Kidney epithelial cell (primary cell): ENCODE measurements around the gene ACP1. TPM values are rescaled to one million over a fixed set of nuclear protein-coding genes. Genes with fewer than 3 reads are reported as not detected.

ENCODE experiments used
- DNase-seq: peaks from one replicate; pipeline ENCODE4 v3.0.0-alpha.2; 2010; ENCODE audit warnings: low read depth
- H3K27me3 ChIP-seq: 2 replicates; pipeline ENCODE4 v1.6.0; 2011; ENCODE audit warnings: low read length; ENCODE audit not compliant: control insufficient read depth, insufficient read depth
- H3K36me3 ChIP-seq: 2 replicates; pipeline ENCODE4 v1.5.1; 2011; ENCODE audit warnings: low read length; ENCODE audit not compliant: control insufficient read depth, insufficient read depth
- H3K4me3 ChIP-seq: 2 replicates; pipeline ENCODE4 v1.5.1; 2011; ENCODE audit warnings: low read depth, mild to moderate bottlenecking, control low read depth, low read length
- CTCF ChIP-seq: IDR thresholded peaks from 2 replicates; pipeline ENCODE4 v1.5.1; 2011; ENCODE audit warnings: mild to moderate bottlenecking, moderate library complexity, low read length, control low read depth, inconsistent platforms; ENCODE audit not compliant: insufficient read depth, poor library complexity, severe bottlenecking
- total RNA-seq: library from RNA; depleted of rRNA; stranded (reverse); fragments of >200 nt; gene quantifications from 2 replicates; pipeline ENCODE4 v1.2.3, GENCODE V29; 2015

ACP1 gene
- total RNA-seq, 1 donor from 2014 or later: 120 TPM

- peaks cover 2% of the 10 kb centered on the region for H3K36me3 ChIP-seq
- H3K4me3 ChIP-seq: no peak overlapping the region
- no peak for DNase-seq
- H3K27me3 ChIP-seq: no peaks in the 10 kb centered on the region
- no peak for TF ChIP-seq CTCF
Measured at GRCh38 chr2:278927-279320, 14.2 kb downstream of the ACP1 start.

DNA sequence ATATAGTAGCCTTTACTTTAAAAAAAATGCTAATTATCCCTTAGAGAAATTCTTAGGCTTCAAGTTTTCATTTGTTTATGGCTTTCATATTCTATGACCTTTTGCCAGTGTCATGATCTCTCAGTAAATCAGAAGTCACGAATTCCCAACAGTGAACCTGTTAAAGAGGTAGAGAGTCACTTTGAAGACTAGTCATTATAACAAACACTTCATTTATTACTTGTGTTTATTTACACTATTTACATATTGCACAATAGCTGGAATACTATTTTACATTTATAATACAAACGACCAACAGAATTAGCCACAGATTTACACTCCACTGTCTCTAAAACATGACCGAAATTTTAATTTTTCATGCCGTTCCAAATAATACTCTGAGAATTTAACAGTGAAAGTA, 14.6 kb downstream of the ACP1 start:
- no peak for DNase-seq
- Histone ChIP-seq H3K4me3 (no peak overlapping the region), H3K27me3 (no peaks in the 10 kb centered on the region), H3K36me3 (peaks cover 2% of the 10 kb centered on the region)
- TF ChIP-seq CTCF: no peak

- peaks cover 2% of the 10 kb centered on the region for H3K36me3 ChIP-seq
- H3K27me3 ChIP-seq: no peaks in the 10 kb centered on the region
- DNase-seq: no peak
- no peak overlapping the region for H3K4me3 ChIP-seq
- TF ChIP-seq CTCF: no peak
Measured at GRCh38 chr2:279956-280649, 15.4 kb downstream of the ACP1 start.

- DNase-seq: no peak
- peaks cover 2% of the 10 kb centered on the region for H3K36me3 ChIP-seq
- no peak for TF ChIP-seq CTCF
- no peak overlapping the region for H3K4me3 ChIP-seq
- no peaks in the 10 kb centered on the region for H3K27me3 ChIP-seq
Measured at GRCh38 chr2:280650-281110, 15.9 kb downstream of the ACP1 start.

DNA sequence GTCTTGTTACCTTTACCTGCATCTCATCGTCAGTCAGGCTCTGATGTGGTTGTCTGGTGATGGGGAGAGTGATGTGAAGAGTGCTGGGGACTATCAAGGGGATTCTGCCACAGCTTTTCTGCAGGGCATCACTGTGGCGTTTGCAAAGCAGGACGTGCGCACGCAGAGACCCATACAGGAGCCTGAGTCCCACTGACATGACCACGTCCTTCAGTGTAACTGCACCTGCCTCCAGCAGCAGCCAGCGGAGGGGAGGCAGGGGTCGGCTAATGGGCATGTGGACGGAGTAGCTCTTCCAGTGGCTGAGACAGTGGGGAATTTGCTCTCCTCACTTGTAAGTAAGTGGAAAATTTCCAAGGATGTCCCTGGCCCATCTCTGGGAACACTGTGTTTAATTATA, 16.6 kb downstream of the ACP1 start:
- no peak overlapping the region for H3K4me3 ChIP-seq
- no peak for DNase-seq
- H3K36me3 ChIP-seq: peaks cover 2% of the 10 kb centered on the region
- no peaks in the 10 kb centered on the region for H3K27me3 ChIP-seq
- TF ChIP-seq CTCF: no peak
